Tibial nerve (tissue), 4 donors: ENCODE results near the gene FLT3. TPM values are rescaled to one million over a fixed set of nuclear protein-coding genes. Genes with fewer than 3 reads are reported as not detected.
A peak's percentile ranks its signal among the peaks of the same experiment; 100 is the strongest.

Experiments used
- DNase-seq, 2 donors: peaks; one replicate each; pipeline ENCODE4 v3.0.0-alpha.2; 2019; ENCODE audit warnings: low spot score in 2 of 2
- H3K27ac ChIP-seq, 4 donors: fragments of 200-600 bp; sonication (generic) in 3 of 4; one replicate each; pipeline ENCODE4 v1.5.1; 2017 to 2019; ENCODE audit warnings: mild to moderate bottlenecking in 1 of 4
- H3K27me3 ChIP-seq, 2 donors: fragments of 200-600 bp; sonication (generic) in 1 of 2; one replicate each; pipeline versions ENCODE4 v1.5.1 to v1.6.0; 2017 to 2019
- H3K36me3 ChIP-seq, 3 donors: fragments of 200-600 bp; sonication (generic); one replicate each; pipeline ENCODE4 v1.5.1; 2018 to 2019
- H3K4me1 ChIP-seq, 4 donors: fragments of 200-600 bp; sonication (generic) in 3 of 4; one replicate each; pipeline ENCODE4 v1.5.1; 2017 to 2019
- H3K4me3 ChIP-seq, 4 donors: fragments of 200-600 bp; sonication (generic) in 3 of 4; one replicate each; pipeline ENCODE4 v1.5.1; 2017 to 2019; ENCODE audit warnings: mild to moderate bottlenecking in 1 of 4, moderate library complexity in 1 of 4
- H3K9me3 ChIP-seq, 4 donors: fragments of 200-600 bp; sonication (generic) in 3 of 4; one replicate each; pipeline ENCODE4 v1.5.1; 2017 to 2019
- EP300 ChIP-seq, 2 donors: sonication (generic); formaldehyde crosslinking; IDR thresholded peaks; one replicate each; pipeline ENCODE4 v1.6.1; 2017; ENCODE audit warnings: antibody characterized with exemption in 2 of 2, mild to moderate bottlenecking in 1 of 2
- POLR2A ChIP-seq, 2 donors: fragments of 450-650 bp; IDR thresholded peaks; one replicate each; pipeline ENCODE4 v1.6.1; 2017; ENCODE audit warnings: antibody characterized with exemption in 2 of 2, mild to moderate bottlenecking in 2 of 2, moderate library complexity in 2 of 2
- WGBS, 2 donors: methylation state at CpG; one replicate each; pipeline ENCODE4 v1.1.5; 2018; 5-methylcytosine and 5-hydroxymethylcytosine counted together
- total RNA-seq, 4 donors: library from RNA; depleted of rRNA; stranded (reverse); fragments of >200 nt; gene quantifications; one replicate each; pipeline ENCODE4 v1.1.0, GENCODE V29; 2016
- TF ChIP-seq, protein P1 (sequence below), 5 experiments: fragments of 200-600 bp in 3 of 5; fragments of 450-650 bp in 2 of 5; sonication (generic) in 3 of 5; IDR thresholded peaks; one replicate each; pipeline ENCODE4 v1.5.1; 2016 to 2019; ENCODE audit warnings: antibody characterized with exemption in 5 of 5, mild to moderate bottlenecking in 3 of 5, moderate library complexity in 2 of 5

The FLT3 gene
- total RNA-seq, 4 donors from 2014 or later = 0.20 to 0.42 (median 0.22) TPM; not detected in 1

GRCh38 chr13:28131646-28132045 lies 31.3 kb upstream of the FLT3 start:
- no peaks in the 10 kb centered on the region for H3K27me3 ChIP-seq
- no peaks in the 10 kb centered on the region for H3K9me3 ChIP-seq
- no peak overlapping the region for H3K4me3 ChIP-seq
- no peaks in the 10 kb centered on the region for H3K36me3 ChIP-seq
- peaks cover 0 to 14% (median 0%) of the 10 kb centered on the region in 4 donors for H3K4me1 ChIP-seq
- H3K27ac ChIP-seq = no peak overlapping the region
- TF ChIP-seq EP300 (IDR thresholded peaks at IDR 0.05) (no peak), POLR2A (IDR thresholded peaks at IDR 0.05) (no peak)
- 83 to 91% methylated on average over 11 of the region's 11 CpGs for WGBS, 2 donors
- no peak for DNase-seq

GRCh38 chr13:28129911-28130693 lies 29.7 kb upstream of the FLT3 start:
- Histone ChIP-seq H3K36me3 (no peaks in the 10 kb centered on the region), H3K4me1 (peaks cover 0 to 10% (median 0%) of the 10 kb centered on the region in 4 donors), H3K27ac (peak overlapping the region in 1 of 4 donors; percentile 64), H3K9me3 (no peaks in the 10 kb centered on the region), H3K27me3 (no peaks in the 10 kb centered on the region), H3K4me3 (no peak overlapping the region)
- no peak for DNase-seq
- WGBS, 2 donors = 47 to 56% methylated on average over 5 of the region's 5 CpGs
- no peak for TF ChIP-seq EP300 (IDR thresholded peaks at IDR 0.05)
- TF ChIP-seq, protein P1, sequence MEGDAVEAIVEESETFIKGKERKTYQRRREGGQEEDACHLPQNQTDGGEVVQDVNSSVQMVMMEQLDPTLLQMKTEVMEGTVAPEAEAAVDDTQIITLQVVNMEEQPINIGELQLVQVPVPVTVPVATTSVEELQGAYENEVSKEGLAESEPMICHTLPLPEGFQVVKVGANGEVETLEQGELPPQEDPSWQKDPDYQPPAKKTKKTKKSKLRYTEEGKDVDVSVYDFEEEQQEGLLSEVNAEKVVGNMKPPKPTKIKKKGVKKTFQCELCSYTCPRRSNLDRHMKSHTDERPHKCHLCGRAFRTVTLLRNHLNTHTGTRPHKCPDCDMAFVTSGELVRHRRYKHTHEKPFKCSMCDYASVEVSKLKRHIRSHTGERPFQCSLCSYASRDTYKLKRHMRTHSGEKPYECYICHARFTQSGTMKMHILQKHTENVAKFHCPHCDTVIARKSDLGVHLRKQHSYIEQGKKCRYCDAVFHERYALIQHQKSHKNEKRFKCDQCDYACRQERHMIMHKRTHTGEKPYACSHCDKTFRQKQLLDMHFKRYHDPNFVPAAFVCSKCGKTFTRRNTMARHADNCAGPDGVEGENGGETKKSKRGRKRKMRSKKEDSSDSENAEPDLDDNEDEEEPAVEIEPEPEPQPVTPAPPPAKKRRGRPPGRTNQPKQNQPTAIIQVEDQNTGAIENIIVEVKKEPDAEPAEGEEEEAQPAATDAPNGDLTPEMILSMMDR (IDR thresholded peaks at IDR 0.05) = no peak
- TF ChIP-seq POLR2A (IDR thresholded peaks at IDR 0.05) = no peak

DNA sequence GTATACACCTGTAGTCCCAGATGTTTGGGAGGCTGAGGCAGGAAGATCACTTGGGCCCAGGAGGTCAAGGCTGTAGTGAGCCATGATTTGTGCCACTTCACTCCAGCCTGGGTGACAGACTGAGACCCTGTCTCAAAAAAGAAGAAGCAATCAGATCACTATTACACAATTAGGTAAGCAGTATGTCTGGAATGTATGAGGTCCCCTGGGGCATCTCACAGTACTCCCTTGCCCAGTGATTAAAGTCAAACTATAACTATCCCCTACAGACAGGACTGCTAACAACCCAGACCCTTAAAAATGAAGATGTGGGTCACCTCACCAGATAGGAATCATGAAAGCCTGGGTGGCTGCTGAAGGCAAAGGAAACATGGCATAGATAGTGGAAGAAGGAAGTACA lies 28.6 kb upstream of the FLT3 start:
- no peak overlapping the region for H3K4me3 ChIP-seq
- no peaks in the 10 kb centered on the region for H3K36me3 ChIP-seq
- no peak for DNase-seq
- H3K9me3 ChIP-seq = no peaks in the 10 kb centered on the region
- H3K4me1 ChIP-seq = peaks cover 0 to 10% (median 0%) of the 10 kb centered on the region in 4 donors
- no peak overlapping the region for H3K27ac ChIP-seq
- H3K27me3 ChIP-seq = no peaks in the 10 kb centered on the region
- TF ChIP-seq, protein P1 (IDR thresholded peaks at IDR 0.05) = no peak
- no peak for TF ChIP-seq POLR2A (IDR thresholded peaks at IDR 0.05)
- TF ChIP-seq EP300 (IDR thresholded peaks at IDR 0.05) = no peak

GRCh38 chr13:28128030-28128429 lies 27.7 kb upstream of the FLT3 start:
- H3K9me3 ChIP-seq = no peaks in the 10 kb centered on the region
- H3K4me3 ChIP-seq = no peak overlapping the region
- no peaks in the 10 kb centered on the region for H3K27me3 ChIP-seq
- H3K27ac ChIP-seq = no peak overlapping the region
- no peak for TF ChIP-seq EP300 (IDR thresholded peaks at IDR 0.05)
- TF ChIP-seq, protein P1 (IDR thresholded peaks at IDR 0.05) = no peak
- no peak for TF ChIP-seq POLR2A (IDR thresholded peaks at IDR 0.05)
- peaks cover 0 to 10% (median 0%) of the 10 kb centered on the region in 4 donors for H3K4me1 ChIP-seq
- DNase-seq = no peak
- no peaks in the 10 kb centered on the region for H3K36me3 ChIP-seq

GRCh38 chr13:28121224-28121623 lies 20.8 kb upstream of the FLT3 start:
- Histone ChIP-seq H3K9me3 (no peaks in the 10 kb centered on the region), H3K36me3 (no peaks in the 10 kb centered on the region), H3K4me3 (no peak overlapping the region), H3K27ac (no peak overlapping the region), H3K27me3 (peaks cover 0 to 3% of the 10 kb centered on the region in 2 donors), H3K4me1 (no peaks in the 10 kb centered on the region)
- no peak for TF ChIP-seq EP300 (IDR thresholded peaks at IDR 0.05)
- 94 to 95% methylated on average over 8 of the region's 8 CpGs for WGBS, 2 donors
- no peak for DNase-seq

- TF ChIP-seq POLR2A (IDR thresholded peaks at IDR 0.05) = no peak
- TF ChIP-seq, protein P1 (IDR thresholded peaks at IDR 0.05) = no peak
- TF ChIP-seq EP300 (IDR thresholded peaks at IDR 0.05) = no peak
- DNase-seq = no peak
- Histone ChIP-seq H3K27ac (no peak overlapping the region), H3K27me3 (peaks cover 0 to 3% of the 10 kb centered on the region in 2 donors), H3K4me1 (no peaks in the 10 kb centered on the region), H3K9me3 (no peaks in the 10 kb centered on the region), H3K36me3 (no peaks in the 10 kb centered on the region), H3K4me3 (no peak overlapping the region)
Observed at GRCh38 chr13:28120317-28120716, 19.9 kb upstream of the FLT3 start.
